Upper lobe of left lung (tissue), 6 donors: ENCODE results near the gene U2AF1L4. TPM values are rescaled to one million over a fixed set of nuclear protein-coding genes. Genes with fewer than 3 reads are reported as not detected.
"Not testable (repeated sequence)": the region's sequence is repeated elsewhere in the genome, so short reads cannot be mapped to it uniquely, and the experiment has no call there.

Experiments
- ATAC-seq, 2 donors: fragments of 200-7000 bp; cut with Tn5 transposase; one replicate each; pipeline ENCODE4 v1.9.1; 2022; ENCODE audit warnings: mild to moderate bottlenecking in 2 of 2, moderate library complexity in 2 of 2; ENCODE audit not compliant: low FRiP score in 2 of 2
- DNase-seq, 2 donors: peaks; one replicate each; pipeline ENCODE4 v3.0.0-alpha.2; 2019 to 2020
- H3K27ac ChIP-seq, 4 donors: fragments of 200-600 bp; sonication (generic); one replicate each; pipeline ENCODE4 v1.5.1; 2016 to 2019
- H3K27me3 ChIP-seq, 4 donors: fragments of 200-600 bp; sonication (generic); one replicate each; pipeline ENCODE4 v1.5.1; 2017 to 2019
- H3K36me3 ChIP-seq, 4 donors: fragments of 200-600 bp; sonication (generic); one replicate each; pipeline ENCODE4 v1.5.1; 2016 to 2019
- H3K4me1 ChIP-seq, 4 donors: fragments of 200-600 bp; sonication (generic); one replicate each; pipeline ENCODE4 v1.5.1; 2018 to 2019
- H3K4me3 ChIP-seq, 4 donors: fragments of 200-600 bp; sonication (generic); one replicate each; pipeline ENCODE4 v1.5.1; 2017 to 2019; ENCODE audit warnings: mild to moderate bottlenecking in 2 of 4, moderate library complexity in 1 of 4
- H3K9me3 ChIP-seq, 4 donors: fragments of 200-600 bp; sonication (generic); one replicate each; pipeline ENCODE4 v1.5.1; 2018 to 2019
- EP300 ChIP-seq, 4 donors: sonication (generic); formaldehyde crosslinking; IDR thresholded peaks; one replicate each; pipeline ENCODE4 v1.5.1; 2017; ENCODE audit warnings: antibody characterized with exemption in 4 of 4, control low read depth in 2 of 4
- POLR2A ChIP-seq, 4 donors: fragments of 450-650 bp; IDR thresholded peaks; one replicate each; pipeline ENCODE4 v1.5.1; 2016 to 2017; ENCODE audit warnings: antibody characterized with exemption in 4 of 4, mild to moderate bottlenecking in 2 of 4
- POLR2AphosphoS5 ChIP-seq, 2 donors: sonication (generic); formaldehyde crosslinking; IDR thresholded peaks; one replicate each; pipeline ENCODE4 v1.5.1; 2017; ENCODE audit warnings: antibody characterized with exemption in 2 of 2
- WGBS, 2 donors: methylation state at CpG; one replicate each; pipeline ENCODE4 v1.1.5; 2017 to 2018; 5-methylcytosine and 5-hydroxymethylcytosine counted together
- total RNA-seq, 6 donors: library from RNA; depleted of rRNA in 4 of 6; stranded (reverse); fragments of >200 nt in 4 of 6; gene quantifications; one replicate each; pipeline versions ENCODE4 v1.1.0 to v1.2.1, GENCODE V29; 2016 to 2021
- TF ChIP-seq, protein P1 (sequence below), 6 experiments: fragments of 450-650 bp in 4 of 6; fragments of 200-600 bp in 2 of 6; sonication (generic) in 2 of 6; IDR thresholded peaks; one replicate each; pipeline ENCODE4 v1.5.1; 2016 to 2019; ENCODE audit warnings: antibody characterized with exemption in 6 of 6
- donor health status: DM: no; HTN: no; CAD: no; lungs with moderate emphysema.
- donor health status: DM: no; HTN: yes; CAD: no; lungs with severe emphysema.

The U2AF1L4 gene
- total RNA-seq, 6 donors from 2014 or later = 8.5 to 157 (median 22.0) TPM

DNA sequence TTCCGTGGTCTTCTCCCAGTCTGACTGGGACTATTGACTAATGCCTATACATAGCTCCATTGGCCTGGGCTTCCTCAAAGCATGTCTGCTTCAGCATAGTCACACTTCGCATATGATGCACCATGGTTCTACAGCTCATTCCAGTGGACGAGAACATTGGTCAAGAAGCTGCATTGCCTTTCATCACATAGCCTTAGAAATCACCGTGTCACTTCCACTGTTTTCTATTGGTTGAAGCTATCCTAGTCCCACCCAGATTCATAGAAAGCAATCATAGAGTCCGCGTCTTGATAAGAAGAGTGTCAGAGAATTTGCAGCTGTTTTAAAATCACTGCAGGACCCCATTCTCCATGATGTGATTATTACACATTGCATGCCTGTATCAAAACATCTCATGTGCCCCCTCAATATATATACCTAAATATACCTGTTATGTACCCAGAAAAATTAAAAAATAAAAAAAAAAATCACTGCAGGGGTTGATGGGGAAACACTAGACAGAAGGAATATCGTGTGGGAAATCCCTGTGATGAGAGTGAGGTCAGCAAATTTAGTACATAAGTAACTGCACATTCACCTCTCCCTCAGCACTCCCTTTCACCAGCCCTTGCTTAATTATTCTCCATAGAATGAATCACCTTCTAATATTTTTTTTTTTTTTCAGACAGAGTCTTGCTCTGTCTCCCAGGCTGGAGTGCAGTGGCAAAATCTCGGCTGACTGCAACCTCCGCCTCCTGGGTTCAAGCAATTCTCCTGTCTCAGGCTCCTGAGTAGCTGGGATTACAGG, 28.0 kb upstream of the U2AF1L4 start:
- H3K27me3 ChIP-seq = no peaks in the 10 kb centered on the region
- H3K36me3 ChIP-seq = peaks cover 0 to 1% (median under 1%) of the 10 kb centered on the region in 4 donors
- no peak for DNase-seq
- no peak overlapping the region for H3K4me3 ChIP-seq
- no peaks in the 10 kb centered on the region for H3K9me3 ChIP-seq
- no peak overlapping the region for H3K27ac ChIP-seq
- H3K4me1 ChIP-seq = peaks cover 10 to 20% (median 14%) of the 10 kb centered on the region in 4 donors
- 54 to 65% methylated on average over 9 of the region's 9 CpGs for WGBS, 2 donors
- TF ChIP-seq POLR2A (IDR thresholded peaks at IDR 0.05) (no peak), POLR2AphosphoS5 (IDR thresholded peaks at IDR 0.05) (no peak), EP300 (IDR thresholded peaks at IDR 0.05) (no peak)
- TF ChIP-seq, protein P1, sequence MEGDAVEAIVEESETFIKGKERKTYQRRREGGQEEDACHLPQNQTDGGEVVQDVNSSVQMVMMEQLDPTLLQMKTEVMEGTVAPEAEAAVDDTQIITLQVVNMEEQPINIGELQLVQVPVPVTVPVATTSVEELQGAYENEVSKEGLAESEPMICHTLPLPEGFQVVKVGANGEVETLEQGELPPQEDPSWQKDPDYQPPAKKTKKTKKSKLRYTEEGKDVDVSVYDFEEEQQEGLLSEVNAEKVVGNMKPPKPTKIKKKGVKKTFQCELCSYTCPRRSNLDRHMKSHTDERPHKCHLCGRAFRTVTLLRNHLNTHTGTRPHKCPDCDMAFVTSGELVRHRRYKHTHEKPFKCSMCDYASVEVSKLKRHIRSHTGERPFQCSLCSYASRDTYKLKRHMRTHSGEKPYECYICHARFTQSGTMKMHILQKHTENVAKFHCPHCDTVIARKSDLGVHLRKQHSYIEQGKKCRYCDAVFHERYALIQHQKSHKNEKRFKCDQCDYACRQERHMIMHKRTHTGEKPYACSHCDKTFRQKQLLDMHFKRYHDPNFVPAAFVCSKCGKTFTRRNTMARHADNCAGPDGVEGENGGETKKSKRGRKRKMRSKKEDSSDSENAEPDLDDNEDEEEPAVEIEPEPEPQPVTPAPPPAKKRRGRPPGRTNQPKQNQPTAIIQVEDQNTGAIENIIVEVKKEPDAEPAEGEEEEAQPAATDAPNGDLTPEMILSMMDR (IDR thresholded peaks at IDR 0.05) = no peak
- no peak for ATAC-seq

- ATAC-seq, H3K36me3 ChIP-seq, H3K4me3 ChIP-seq, DNase-seq, H3K27me3 ChIP-seq, H3K27ac ChIP-seq, H3K9me3 ChIP-seq: not testable (repeated sequence)
- WGBS, 2 donors = 94 to 98% methylated on average over 5 of the region's 5 CpGs
- peaks cover 10 to 20% (median 14%) of the 10 kb centered on the region in 4 donors for H3K4me1 ChIP-seq
Measured at GRCh38 chr19:35772362-35772761, 27.1 kb upstream of the U2AF1L4 start.

DNA sequence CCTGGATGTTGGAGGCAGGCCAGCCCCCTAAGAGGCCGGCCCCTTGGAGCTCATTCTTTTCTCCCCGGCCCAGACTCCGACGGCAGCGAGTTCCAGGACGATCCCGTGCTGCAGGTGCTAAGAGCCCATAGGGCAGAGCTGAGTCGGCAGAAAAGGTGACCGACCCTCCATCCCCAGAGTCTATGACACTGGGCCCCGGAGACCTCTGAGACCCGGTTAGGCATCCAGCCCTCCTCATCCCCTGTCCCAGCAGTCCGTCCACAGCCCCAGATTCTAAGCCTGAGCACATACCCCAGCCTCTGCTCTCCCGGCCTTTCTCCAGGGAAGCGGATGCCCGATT, 22.8 kb upstream of the U2AF1L4 start:
- TF ChIP-seq POLR2AphosphoS5 (IDR thresholded peaks at IDR 0.05) (no peak), EP300 (IDR thresholded peaks at IDR 0.05) (no peak), POLR2A (IDR thresholded peaks at IDR 0.05) (no peak)
- TF ChIP-seq, protein P1 (IDR thresholded peaks at IDR 0.05) = no peak
- Histone ChIP-seq H3K27me3 (no peaks in the 10 kb centered on the region), H3K4me1 (no peaks in the 10 kb centered on the region), H3K9me3 (no peaks in the 10 kb centered on the region), H3K27ac (no peak overlapping the region), H3K4me3 (no peak overlapping the region), H3K36me3 (peaks cover 0 to 50% (median 25%) of the 10 kb centered on the region in 4 donors)
- ATAC-seq (no peak), DNase-seq (no peak)
- WGBS, 2 donors = 80 to 88% methylated on average over 9 to 15 of the region's 15 CpGs

- H3K36me3 ChIP-seq = peaks cover 0 to 53% (median 27%) of the 10 kb centered on the region in 4 donors
- peak in 1 of 2 donors; percentile 80 for DNase-seq
Measured at GRCh38 chr19:35767288-35768081, 22.3 kb upstream of the U2AF1L4 start.

More at GRCh38 chr19:35767288-35768081, 22.3 kb upstream of the U2AF1L4 start:
- Histone ChIP-seq H3K27me3 (no peaks in the 10 kb centered on the region), H3K27ac (no peak overlapping the region), H3K4me1 (no peaks in the 10 kb centered on the region), H3K4me3 (no peak overlapping the region), H3K9me3 (no peaks in the 10 kb centered on the region)
- WGBS, 2 donors = 72 to 84% methylated on average over 19 to 29 of the region's 34 CpGs
- ATAC-seq = peak; percentile 35 to 56
- TF ChIP-seq EP300 (IDR thresholded peaks at IDR 0.05) (no peak), POLR2AphosphoS5 (IDR thresholded peaks at IDR 0.05) (no peak), POLR2A (IDR thresholded peaks at IDR 0.05) (no peak)
- TF ChIP-seq, protein P1 (IDR thresholded peaks at IDR 0.05) = no peak
